K562 (cell line): ENCODE measurements around the gene CAPS. TPM values are rescaled to one million over a fixed set of nuclear protein-coding genes. Genes with fewer than 3 reads are reported as not detected.
"Not testable (repeated sequence)": the region's sequence is repeated elsewhere in the genome, so short reads cannot be mapped to it uniquely, and the experiment has no call there.

ENCODE experiments used
- ATAC-seq: fragments of 200-7000 bp; cut with Tn5 transposase; 3 replicates; pipeline ENCODE4 v1.9.1; 2020; ENCODE audit warnings: moderate library complexity
- BruUV-seq: library from RNA; stranded (reverse); fragments of 400-500 nt; replicated peaks from 2 replicates; lab custom pipeline; 2021; lab: Mats Ljungman, UMichigan
- CTCF ChIA-PET: fragments of 300-600 bp; formaldehyde crosslinking; extraction: SDS; loops from one replicate; lab custom pipeline; 2021; ENCODE audit warnings: low intra/inter-chr PET ratio; lab: Yijun Ruan, JAX
- POLR2A ChIA-PET: fragments of 300-600, 350-650 bp; sonication (Branson Sonifier 250); formaldehyde crosslinking; extraction: SDS; loops from one replicate; lab custom pipeline; 2021; ENCODE audit warnings: antibody characterized with exemption, inconsistent platforms; lab: Yijun Ruan, JAX
- DNase-seq, 4 experiments: peaks; one replicate each; pipeline versions ENCODE4 v3.0.0 to v3.0.0-alpha.2; 2011 to 2018; ENCODE audit warnings: low spot score in 3 of 4, mixed read lengths in 3 of 4; ENCODE audit errors: extremely low read depth in 1 of 4
- FAIRE-seq: peaks from 2 replicates; lab custom pipeline; 2011; peaks lifted over from hg19 to GRCh38; lab: Jason Lieb, UNC
- H2AFZ ChIP-seq: 2 replicates; pipeline ENCODE4 v1.6.0; 2011; ENCODE audit warnings: low read depth, low read length, control low read depth, inconsistent platforms
- H3K27ac ChIP-seq: fragments of 200-600 bp; 3 replicates; pipeline ENCODE4 v1.8.0; 2011; ENCODE audit warnings: low read depth, mild to moderate bottlenecking, control low read depth, inconsistent platforms, low read length, moderate library complexity, mixed read lengths; ENCODE audit errors: extremely low read depth
- H3K27me3 ChIP-seq, 2 experiments: fragments of 300-600 bp in 1 of 2; 2 replicates in 1 of 2; 3 replicates in 1 of 2; pipeline versions ENCODE4 v1.6.0 to v1.8.0; 2011; ENCODE audit warnings: inconsistent platforms in 2 of 2, low read length in 2 of 2, mild to moderate bottlenecking in 1 of 2, mixed read lengths in 1 of 2, moderate library complexity in 1 of 2; ENCODE audit not compliant: control insufficient read depth in 2 of 2, insufficient read depth in 2 of 2
- H3K36me3 ChIP-seq: fragments of 300-600 bp; 3 replicates; pipeline ENCODE4 v1.8.0; 2011; ENCODE audit warnings: mild to moderate bottlenecking, low read length, inconsistent platforms; ENCODE audit not compliant: control insufficient read depth, insufficient read depth
- H3K4me1 ChIP-seq, 2 experiments: fragments of 200-600 bp in 1 of 2; replicated peaks in 1 of 2; 2 replicates in 1 of 2; 3 replicates in 1 of 2; pipeline versions ENCODE4 v1.5.1 to v1.8.0; 2011; ENCODE audit warnings: inconsistent platforms in 2 of 2, low read length in 2 of 2, mild to moderate bottlenecking in 1 of 2, mixed read lengths in 1 of 2, moderate library complexity in 1 of 2; ENCODE audit not compliant: control insufficient read depth in 2 of 2, insufficient read depth in 2 of 2
- H3K4me2 ChIP-seq: 2 replicates; pipeline ENCODE4 v1.6.1; 2011; ENCODE audit warnings: low read length, control low read depth, inconsistent platforms, mixed read lengths; ENCODE audit not compliant: insufficient read depth
- H3K4me3 ChIP-seq: fragments of 200-600 bp; sonication (generic), shearing (Covaris generic); 2 replicates; pipeline ENCODE4 v1.5.1; 2016; ENCODE audit warnings: control low read depth, inconsistent platforms
- H3K79me2 ChIP-seq: fragments of 200-600 bp; 3 replicates; pipeline ENCODE4 v1.8.0; 2011; ENCODE audit warnings: low read length, inconsistent platforms; ENCODE audit not compliant: control insufficient read depth, insufficient read depth
- H3K9ac ChIP-seq, 2 experiments: 2 replicates each; pipeline versions ENCODE4 v1.6.0 to v1.6.1; 2011; ENCODE audit warnings: low read depth in 2 of 2, low read length in 2 of 2, control low read depth in 1 of 2, inconsistent platforms in 1 of 2, mild to moderate bottlenecking in 1 of 2, mixed read lengths in 1 of 2; ENCODE audit not compliant: insufficient read depth in 1 of 2
- H3K9me1 ChIP-seq: one replicate; pipeline ENCODE4 v1.6.0; 2011; ENCODE audit warnings: inconsistent platforms, mild to moderate bottlenecking, low read length, moderate library complexity; ENCODE audit not compliant: control insufficient read depth, insufficient read depth
- H3K9me3 ChIP-seq: replicated peaks from 2 replicates; pipeline ENCODE4 v1.5.1; 2011; ENCODE audit warnings: low read depth, low read length, inconsistent platforms; ENCODE audit not compliant: control insufficient read depth, insufficient read depth
- H4K20me1 ChIP-seq: replicated peaks from 2 replicates; pipeline ENCODE4 v1.6.1; 2011; ENCODE audit warnings: low read length, inconsistent platforms, mixed read lengths; ENCODE audit not compliant: control insufficient read depth, insufficient read depth
- POLR2G ChIP-seq: fragments of 200-400 bp; formaldehyde crosslinking; IDR thresholded peaks from 2 replicates; pipeline ENCODE4 v1.6.1; 2017; ENCODE audit warnings: low read depth, mild to moderate bottlenecking, antibody characterized with exemption, low read length, moderate library complexity
- WGBS: fragments of 100-300 bp; shearing (Covaris generic); methylation state at CpG from one replicate; pipeline ENCODE4 v1.1.6; 2016; ENCODE audit warnings: low coverage, mixed read lengths; ENCODE audit not compliant: insufficient coverage; ENCODE audit errors: missing lambda C conversion rate; 5-methylcytosine and 5-hydroxymethylcytosine counted together
- in situ Hi-C: fragments of 300-500 bp; cut with MboI; formaldehyde crosslinking; loops from 4 replicates; pipeline ENCODE4 v1.15.0; 2018; ENCODE audit warnings: inconsistent platforms, mixed read lengths
- intact Hi-C: fragments of 100-400 bp; cut with micrococcal nuclease; formaldehyde crosslinking; loops from 2 replicates; pipeline ENCODE4 v1.14.2; 2022
- polyA plus RNA-seq, 8 experiments: library from polyadenylated mRNA; depleted of rRNA in 4 of 8; stranded (reverse) in 5 of 8; unstranded in 3 of 8; fragments of >200 nt; fragmentation: Nextera tagmentation in 2 of 8; fragmentation: Illumina TruSeq in 1 of 8; extraction: Ambion mirVana in 2 of 8; extraction: Trizol in 1 of 8; gene quantifications; 2 replicates each; pipeline versions ENCODE4 v1.2.1 to v1.2.3, GENCODE V29; 2011 to 2014; ENCODE audit warnings: inconsistent platforms in 1 of 8, missing spikeins in 1 of 8
- total RNA-seq, 7 experiments: library from RNA; depleted of rRNA in 6 of 7; stranded (reverse); fragments of >200 nt in 6 of 7; fragmentation: Illumina TruSeq in 2 of 7; extraction: Trizol in 2 of 7; gene quantifications; 2 replicates each; pipeline versions ENCODE4 v1.2.1 to v1.2.3, GENCODE V29; 2011 to 2021; ENCODE audit warnings: low replicate concordance in 1 of 7
- TF ChIP-seq, protein P1 (sequence below): fragments of 250-450 bp; sonication (Bioruptor Pico); IDR thresholded peaks from 2 replicates; pipeline ENCODE4 v1.5.1; 2021; ENCODE audit warnings: mild to moderate bottlenecking

CAPS gene
- total and polyA plus RNA-seq, 9 of the 15 experiments (the other 6 are each of a cell fraction or from before 2014, with no cell fraction given) = 0.15 to 4.0 (median 0.91) TPM

DNA sequence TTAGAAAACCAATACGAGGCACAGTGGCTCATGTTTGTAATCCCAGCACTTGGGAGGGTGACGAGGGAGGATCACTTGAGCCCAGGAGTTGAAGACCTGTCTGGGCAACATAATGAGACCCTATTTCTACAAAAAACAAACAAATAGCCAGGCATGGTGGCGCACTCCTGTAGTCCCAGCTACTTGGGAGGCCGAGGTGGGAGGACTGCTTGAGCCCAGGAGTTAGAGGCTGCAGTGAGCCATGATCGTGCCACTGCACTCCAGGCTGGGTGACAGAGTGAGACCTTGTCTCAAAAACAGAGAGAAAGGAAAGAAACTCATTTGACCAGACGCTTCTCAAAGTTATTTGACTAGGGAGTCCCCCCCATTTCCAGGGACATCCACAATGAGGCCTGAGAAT is 49.2 kb downstream of the CAPS start:
- Histone ChIP-seq H3K79me2 (peaks cover 96% of the 10 kb centered on the region), H3K36me3 (peaks cover 46% of the 10 kb centered on the region; the same call in 2 of the 3 replicates), H3K9me1 (peaks cover 14% of the 10 kb centered on the region), H4K20me1 (peaks cover 82% of the 10 kb centered on the region), H3K4me1 (peaks cover 12 to 35% of the 10 kb centered on the region in 2 experiments)
- BruUV-seq, H3K27ac ChIP-seq, H3K4me3 ChIP-seq, ATAC-seq, intact Hi-C loops, H3K27me3 ChIP-seq, H3K9me3 ChIP-seq, H2AFZ ChIP-seq, H3K4me2 ChIP-seq, H3K9ac ChIP-seq, CTCF ChIA-PET, DNase-seq, in situ Hi-C loops, FAIRE-seq: not testable (repeated sequence)
- POLR2A ChIA-PET = interaction anchor here (0.7 kb wide), 1 partner anchor 25 kb away, joined by 3 read pairs; no protein-coding TSS in a partner anchor
- 88% methylated on average over 6 of the region's 6 CpGs for WGBS

DNA sequence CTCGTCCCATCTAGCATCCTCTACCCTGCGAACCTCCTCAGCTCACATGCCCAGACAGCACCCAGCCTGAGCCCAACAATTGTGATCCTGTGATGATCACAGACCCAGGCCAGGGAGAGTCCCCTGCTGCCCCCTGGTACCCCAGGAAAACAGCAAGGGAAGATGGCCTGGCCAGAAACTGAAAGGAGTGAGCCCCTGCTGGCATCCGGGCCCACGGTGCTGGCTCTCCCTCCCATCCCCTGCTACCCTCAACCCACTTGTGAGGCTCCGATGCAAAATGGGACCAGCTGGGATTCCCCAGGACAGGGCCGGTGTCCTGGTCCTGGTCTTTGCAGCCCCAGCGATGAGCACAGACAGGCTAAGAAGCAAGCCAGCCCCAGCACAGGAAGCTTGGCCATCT is 49.8 kb downstream of the CAPS start:
- ChIA-PET POLR2A (no interaction called here), CTCF (interaction anchor here (0.6 kb wide), 1 partner anchor 237 kb away, joined by 4 read pairs; no protein-coding TSS in a partner anchor)
- H3K9me1 ChIP-seq = peaks cover 12% of the 10 kb centered on the region
- intact Hi-C loops = no loop called here
- peaks cover 83% of the 10 kb centered on the region for H4K20me1 ChIP-seq
- H3K36me3 ChIP-seq = peaks cover 47% of the 10 kb centered on the region; the same call in 2 of the 3 replicates
- no peak overlapping the region for H3K27ac ChIP-seq
- no peak for ATAC-seq
- no peaks in the 10 kb centered on the region for H3K27me3 ChIP-seq
- BruUV-seq = no TSS peak
- no peak overlapping the region for H3K4me3 ChIP-seq
- in situ Hi-C loops = no loop called here
- 97% methylated on average over 7 of the region's 7 CpGs for WGBS
- H2AFZ ChIP-seq = no peak overlapping the region
- no peak overlapping the region for H3K4me2 ChIP-seq
- 0 out of 2 replicates have a peak, but pooled peaks have one; percentile 49 for TF ChIP-seq POLR2G
- TF ChIP-seq, protein P1, sequence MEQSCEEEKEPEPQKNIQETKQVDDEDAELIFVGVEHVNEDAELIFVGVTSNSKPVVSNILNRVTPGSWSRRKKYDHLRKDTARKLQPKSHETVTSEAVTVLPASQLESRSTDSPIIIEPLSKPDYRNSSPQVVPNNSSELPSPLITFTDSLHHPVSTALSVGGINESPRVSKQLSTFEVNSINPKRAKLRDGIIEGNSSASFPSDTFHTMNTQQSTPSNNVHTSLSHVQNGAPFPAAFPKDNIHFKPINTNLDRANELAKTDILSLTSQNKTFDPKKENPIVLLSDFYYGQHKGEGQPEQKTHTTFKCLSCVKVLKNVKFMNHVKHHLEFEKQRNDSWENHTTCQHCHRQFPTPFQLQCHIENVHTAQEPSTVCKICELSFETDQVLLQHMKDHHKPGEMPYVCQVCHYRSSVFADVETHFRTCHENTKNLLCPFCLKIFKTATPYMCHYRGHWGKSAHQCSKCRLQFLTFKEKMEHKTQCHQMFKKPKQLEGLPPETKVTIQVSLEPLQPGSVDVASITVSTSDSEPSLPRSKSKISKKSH = no peak
- H3K79me2 ChIP-seq = peaks cover 96% of the 10 kb centered on the region
- peak overlapping the region in 1 of 2 experiments; percentile 66; a peak in 2 of 4 replicates for H3K9ac ChIP-seq
- no peak for FAIRE-seq
- peaks cover 18 to 35% of the 10 kb centered on the region in 2 experiments for H3K4me1 ChIP-seq
- DNase-seq = no peak
- no peaks in the 10 kb centered on the region for H3K9me3 ChIP-seq
